Kasumi-1 (cell line): ENCODE measurements around the gene FTO.
A peak's percentile ranks its signal among the peaks of the same experiment; 100 is the strongest.

Source experiments
- DNase-seq, 2 experiments: peaks; one replicate each; lab custom pipeline; 2025; lab: John Stamatoyannopoulos, UW

The FTO gene

GRCh38 chr16:54059319-54059718 lies 355.4 kb downstream of the FTO start:
- DNase-seq: no peak

GRCh38 chr16:54060599-54061421 lies 356.9 kb downstream of the FTO start:
- DNase-seq: no peak

- DNase-seq: no peak
Observed at GRCh38 chr16:54061454-54061853, 357.5 kb downstream of the FTO start.

- no peak for DNase-seq
Observed at GRCh38 chr16:54062361-54063278, 358.7 kb downstream of the FTO start.

- no peak for DNase-seq
Observed at GRCh38 chr16:54063279-54063773, 359.4 kb downstream of the FTO start.

- DNase-seq: no peak
Observed at GRCh38 chr16:54066451-54067105, 362.6 kb downstream of the FTO start.

GRCh38 chr16:54067322-54068065 lies 363.5 kb downstream of the FTO start:
- no peak for DNase-seq

GRCh38 chr16:54068212-54068611 lies 364.3 kb downstream of the FTO start:
- no peak for DNase-seq

GRCh38 chr16:54069601-54070239 lies 365.8 kb downstream of the FTO start:
- DNase-seq: no peak

GRCh38 chr16:54070789-54071343 lies 366.9 kb downstream of the FTO start:
- no peak for DNase-seq

GRCh38 chr16:54071514-54071913 lies 367.6 kb downstream of the FTO start:
- no peak for DNase-seq

GRCh38 chr16:54072237-54072636 lies 368.3 kb downstream of the FTO start:
- DNase-seq: no peak

- DNase-seq: peak in 1 of 2 experiments; percentile 16
Observed at GRCh38 chr16:54073356-54073755, 369.4 kb downstream of the FTO start.

GRCh38 chr16:54075446-54075845 lies 371.5 kb downstream of the FTO start:
- no peak for DNase-seq

- no peak for DNase-seq
Observed at GRCh38 chr16:54076006-54076504, 372.1 kb downstream of the FTO start.

GRCh38 chr16:54077050-54077821 lies 373.3 kb downstream of the FTO start:
- no peak for DNase-seq

- DNase-seq: no peak
Observed at GRCh38 chr16:54080524-54081008, 376.6 kb downstream of the FTO start.

GRCh38 chr16:54086791-54087190 lies 382.8 kb downstream of the FTO start:
- DNase-seq: no peak

GRCh38 chr16:54090602-54091001 lies 386.6 kb downstream of the FTO start:
- DNase-seq: no peak

GRCh38 chr16:54093281-54093680 lies 389.3 kb downstream of the FTO start:
- DNase-seq: no peak
